GM18511 (cell line): ENCODE results near the gene VAPB.
A peak's percentile ranks its signal among the peaks of the same experiment; 100 is the strongest.
"Not testable (repeated sequence)": the region's sequence is repeated elsewhere in the genome, so short reads cannot be mapped to it uniquely, and the experiment has no call there.

Experiments used
- ATAC-seq: cut with Tn5 transposase; IDR thresholded peaks from one replicate; pipeline ENCODE4 v1.9.1; 2021; ENCODE audit warnings: mild to moderate bottlenecking, moderate library complexity; ENCODE audit not compliant: unreplicated experiment

The VAPB gene, protein sequence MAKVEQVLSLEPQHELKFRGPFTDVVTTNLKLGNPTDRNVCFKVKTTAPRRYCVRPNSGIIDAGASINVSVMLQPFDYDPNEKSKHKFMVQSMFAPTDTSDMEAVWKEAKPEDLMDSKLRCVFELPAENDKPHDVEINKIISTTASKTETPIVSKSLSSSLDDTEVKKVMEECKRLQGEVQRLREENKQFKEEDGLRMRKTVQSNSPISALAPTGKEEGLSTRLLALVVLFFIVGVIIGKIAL

GRCh38 chr20:58388882-58389323 lies at the start of gene VAPB:
VAPB (plus strand) TSS chr20:58389229; CDS start chr20:58389460, 231 bp downstream.
- peak; percentile 98 for ATAC-seq

GRCh38 chr20:58339741-58340140 lies 49.3 kb upstream of the VAPB start:
- no peak for ATAC-seq

DNA sequence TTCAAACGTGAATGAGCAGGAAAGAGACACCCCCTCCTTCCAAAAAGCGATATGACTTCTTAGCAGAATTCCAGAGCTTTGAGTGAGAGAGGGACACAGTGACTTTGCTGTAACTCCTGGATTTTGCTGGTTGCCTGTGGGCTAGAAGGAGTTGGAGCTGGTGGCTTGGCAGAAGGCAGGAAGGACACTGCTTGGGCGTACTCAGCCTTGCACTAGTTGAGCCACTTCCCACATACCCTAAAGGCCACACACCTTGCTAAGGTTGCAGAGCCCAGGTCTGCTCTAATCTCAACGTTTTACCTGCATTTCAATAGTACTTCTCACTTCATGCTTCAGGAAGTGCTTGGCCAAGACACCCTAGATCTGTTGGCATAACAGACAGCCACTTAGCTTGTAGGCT lies 48.9 kb upstream of the VAPB start:
- no peak for ATAC-seq

- ATAC-seq: no peak
Observed at GRCh38 chr20:58340853-58341252, 48.2 kb upstream of the VAPB start.

DNA sequence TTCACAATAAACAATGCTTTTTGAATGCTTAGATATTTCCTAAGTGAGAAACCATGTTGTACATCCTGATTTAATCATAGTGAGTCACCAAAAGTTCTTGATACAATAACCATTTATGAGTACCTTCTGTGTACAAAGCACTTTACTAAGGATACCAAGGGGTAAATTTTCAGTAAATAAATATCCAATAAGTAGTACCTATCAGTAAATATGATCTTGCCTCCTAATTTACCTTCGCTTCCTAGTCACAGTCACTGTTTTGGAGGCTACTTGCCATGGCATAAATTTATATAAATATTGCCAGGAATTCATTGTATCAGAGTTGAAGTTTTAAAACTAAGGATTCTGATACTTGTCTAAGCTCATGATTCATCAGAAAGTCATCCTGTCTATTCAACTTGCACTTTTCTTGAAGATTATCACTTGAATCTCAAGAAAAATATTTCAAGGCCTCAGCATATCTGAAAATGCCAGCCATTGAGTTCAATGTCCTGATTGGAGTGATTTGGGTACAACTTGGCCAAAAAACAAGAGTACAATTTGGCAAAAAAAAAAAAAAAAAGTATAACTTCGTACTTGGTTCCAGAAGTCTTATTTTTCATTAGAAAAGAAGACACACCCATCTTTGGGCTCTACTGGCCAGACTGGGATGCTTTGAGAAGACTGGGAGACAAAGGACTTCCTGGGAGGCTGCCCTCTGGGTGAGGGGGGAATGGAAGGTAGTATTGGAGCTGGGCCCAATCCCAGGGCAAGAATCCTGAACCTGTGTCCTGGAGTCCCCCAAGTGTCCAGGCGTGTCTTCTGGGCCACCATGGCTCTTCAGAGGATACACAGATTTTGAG lies 46.7 kb upstream of the VAPB start:
- ATAC-seq: no peak

DNA sequence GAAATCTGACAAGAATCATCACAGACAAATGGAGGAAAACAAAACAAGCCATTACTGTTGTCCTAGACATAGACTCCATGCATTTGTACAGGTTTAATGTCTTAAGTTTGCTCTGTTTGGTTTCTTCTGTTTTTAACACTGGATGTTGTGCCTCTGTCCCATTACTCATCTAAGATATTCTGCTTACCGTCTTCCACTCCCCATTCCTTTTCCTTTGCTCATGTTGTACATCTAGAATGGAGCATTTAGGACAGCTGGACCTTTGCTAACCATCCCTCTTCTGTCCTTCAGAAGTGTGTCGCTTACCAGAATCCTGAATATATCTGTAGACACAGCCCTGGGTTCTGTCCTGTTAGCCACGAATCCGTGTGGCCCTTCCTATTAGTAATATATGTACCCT lies 44.3 kb upstream of the VAPB start:
- ATAC-seq: no peak

DNA sequence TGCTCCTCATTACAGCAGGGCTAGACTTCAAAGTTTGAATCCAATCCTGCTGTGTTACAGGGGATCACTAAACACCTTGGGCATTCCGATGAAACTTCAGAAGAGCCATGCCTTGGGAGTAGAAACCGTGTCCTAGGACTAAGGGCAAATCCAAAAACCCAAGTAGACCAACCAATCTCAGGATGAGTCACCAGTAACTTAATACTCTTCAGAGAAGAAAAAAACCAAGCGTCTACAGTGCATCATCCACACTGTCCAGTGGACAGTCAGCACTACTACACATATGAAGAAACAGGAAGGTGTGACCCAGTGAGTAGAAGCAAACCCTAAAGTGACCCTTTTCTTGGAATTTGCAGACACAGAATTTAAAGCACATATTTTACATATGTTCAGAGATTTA lies 39.5 kb upstream of the VAPB start:
- no peak for ATAC-seq

GRCh38 chr20:58352468-58352867 lies 36.6 kb upstream of the VAPB start:
- ATAC-seq: no peak

- ATAC-seq: no peak
Observed at GRCh38 chr20:58359441-58359840, 29.6 kb upstream of the VAPB start.

DNA sequence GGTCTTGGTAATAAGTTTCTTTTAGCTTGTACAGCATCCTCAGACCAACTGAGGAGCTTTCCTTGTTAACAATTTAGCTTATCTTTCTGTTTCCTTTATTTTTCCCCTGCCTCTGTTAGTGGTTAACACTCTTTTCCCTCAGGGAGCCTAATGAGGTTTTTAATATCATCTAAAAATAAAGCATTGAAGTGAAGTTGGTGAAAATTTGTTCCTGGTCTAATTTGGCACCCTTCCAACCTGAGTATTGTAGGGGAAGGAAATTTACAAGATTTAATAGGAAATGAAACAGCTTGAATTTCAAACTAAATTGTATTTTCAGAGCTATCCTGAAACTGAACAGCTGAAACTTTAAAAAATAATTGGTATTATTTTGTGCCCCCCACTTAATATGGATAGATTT lies 28.1 kb upstream of the VAPB start:
- ATAC-seq: no peak

DNA sequence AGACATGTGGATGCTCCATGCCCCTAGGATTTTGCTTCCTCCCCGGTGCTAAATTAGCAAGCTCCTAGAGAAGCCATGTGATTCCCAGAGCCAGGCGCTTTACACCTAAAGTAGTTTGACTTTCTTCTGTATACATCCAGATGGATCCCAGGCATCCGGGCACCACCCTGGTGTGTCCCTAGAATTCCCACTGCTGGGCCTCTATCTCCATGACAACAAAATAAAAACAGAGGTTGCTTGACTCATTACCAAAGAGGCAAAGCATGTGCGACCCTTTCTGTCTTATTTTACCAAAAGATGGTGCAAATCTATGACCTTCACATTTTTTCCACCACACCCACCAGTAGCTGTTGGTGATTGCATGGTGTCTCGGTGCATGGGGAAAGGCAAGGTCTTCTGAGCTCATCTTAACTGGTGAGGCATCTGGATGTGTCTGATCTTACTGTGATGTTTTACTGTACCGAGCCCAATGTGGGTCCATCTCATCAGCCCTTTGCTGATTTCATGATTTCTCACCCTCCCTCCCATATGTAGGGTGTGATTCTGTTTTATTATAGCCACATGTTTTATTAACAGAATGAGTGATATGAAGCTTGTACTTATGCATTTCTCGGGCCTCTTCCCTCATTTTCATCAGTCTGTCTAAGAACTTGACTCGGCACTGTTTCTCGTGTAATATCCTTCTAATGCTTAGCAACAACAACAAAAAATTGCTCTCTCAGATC lies 27.4 kb upstream of the VAPB start:
- no peak for ATAC-seq

GRCh38 chr20:58362206-58362516 lies 26.9 kb upstream of the VAPB start:
- no peak for ATAC-seq

DNA sequence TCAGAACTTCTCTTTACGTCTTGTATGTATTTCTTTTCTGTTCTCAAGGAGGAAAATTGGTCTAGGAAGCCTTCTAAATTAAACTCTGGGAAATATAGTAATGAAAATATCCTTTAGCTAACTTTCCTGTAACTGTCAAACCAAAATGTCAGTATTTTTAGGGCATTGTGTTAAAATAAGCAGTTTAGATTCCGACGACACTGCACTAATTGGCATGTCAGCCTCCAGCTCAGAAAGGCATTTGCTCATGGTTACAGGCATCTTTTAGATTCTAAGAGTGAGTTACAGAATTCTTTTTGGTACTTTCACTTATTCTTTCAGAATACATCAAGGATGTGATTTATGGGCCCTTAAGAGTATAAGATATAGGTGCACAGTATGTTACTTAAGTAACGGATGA lies 26.1 kb upstream of the VAPB start:
- no peak for ATAC-seq

DNA sequence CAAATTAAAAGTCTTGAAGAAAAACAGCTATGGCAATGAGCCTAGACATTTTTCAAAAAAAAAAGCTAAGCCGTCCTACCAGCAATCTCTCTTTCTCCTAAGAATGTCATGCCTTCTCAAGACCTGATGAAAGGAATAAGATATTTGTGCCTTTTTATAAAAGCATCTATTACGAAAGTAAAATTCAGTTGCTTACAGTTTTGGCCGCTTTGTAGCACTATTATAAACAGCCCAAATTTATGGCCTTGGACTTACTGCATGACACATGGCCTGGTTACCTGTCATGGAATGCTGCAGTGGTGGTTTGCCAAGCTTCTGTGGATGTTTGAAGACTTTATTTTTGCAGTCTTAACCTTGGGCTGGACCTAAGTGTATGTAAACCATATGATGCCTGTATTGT lies 22.2 kb upstream of the VAPB start:
- ATAC-seq: no peak

GRCh38 chr20:58372806-58373205 lies 16.2 kb upstream of the VAPB start:
- no peak for ATAC-seq

DNA sequence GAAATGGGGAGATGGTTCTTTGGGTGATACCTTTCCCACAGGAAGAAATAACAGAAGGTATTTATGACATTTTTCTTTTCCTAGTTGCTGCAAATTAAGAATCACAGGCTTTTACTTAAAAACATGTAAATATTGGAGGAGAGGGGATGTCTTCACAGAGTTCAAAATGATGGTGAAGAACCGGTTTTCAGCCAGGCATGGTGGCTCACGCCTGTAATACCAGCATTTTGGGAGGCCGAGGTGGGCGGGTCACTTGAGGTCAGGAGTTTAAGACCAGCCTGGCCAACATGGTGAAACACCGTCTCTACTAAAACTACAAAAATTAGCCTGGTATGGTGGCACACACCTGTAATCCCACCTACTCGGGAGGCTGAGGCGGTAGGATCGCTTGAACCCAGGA lies 15.7 kb upstream of the VAPB start:
- not testable (repeated sequence) for ATAC-seq

DNA sequence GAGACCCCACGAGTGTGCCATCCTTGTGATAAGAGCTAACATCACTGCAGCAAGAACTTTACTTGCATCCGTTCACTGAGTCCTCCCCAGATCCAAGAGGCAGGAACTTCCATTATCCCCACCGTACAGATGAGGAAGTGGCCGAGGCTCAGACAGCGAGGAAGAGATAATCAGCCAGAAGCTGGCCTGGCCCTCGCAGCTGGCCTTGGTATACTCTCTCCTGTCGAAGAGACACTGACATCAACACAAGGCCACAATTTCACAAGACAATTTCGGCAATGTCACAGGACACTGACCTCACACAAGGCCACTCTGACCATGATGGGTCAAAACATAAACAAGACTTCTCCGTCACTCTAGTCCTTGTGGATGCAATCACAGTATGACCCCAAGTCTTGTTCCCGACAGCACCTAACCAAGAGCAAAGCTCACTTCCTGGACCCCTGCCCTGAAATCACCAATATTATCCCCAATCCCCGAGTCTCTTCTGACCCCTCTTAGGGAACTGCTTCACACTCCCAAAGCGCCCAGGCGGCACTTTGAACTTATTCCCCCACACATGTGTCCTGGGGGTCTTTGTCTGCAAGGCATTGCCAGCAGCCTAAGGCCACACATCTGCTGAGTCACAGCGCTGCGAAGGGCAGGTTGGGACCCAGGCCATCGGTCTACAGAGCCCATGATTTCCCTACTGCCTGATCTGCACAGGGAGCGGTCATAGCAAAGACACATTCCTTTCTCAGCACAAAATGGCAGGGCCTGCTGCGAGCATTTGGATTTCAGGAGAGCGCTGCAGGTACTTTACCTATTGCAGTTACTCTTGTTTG lies 14.8 kb upstream of the VAPB start:
- ATAC-seq: no peak

- no peak for ATAC-seq
Observed at GRCh38 chr20:58374906-58375758, 13.9 kb upstream of the VAPB start.

- no peak for ATAC-seq
Observed at GRCh38 chr20:58375759-58376352, 13.2 kb upstream of the VAPB start.

- ATAC-seq: no peak
Observed at GRCh38 chr20:58377017-58377416, 12.0 kb upstream of the VAPB start.
